ENCODE results near the gene ZSCAN16. TPM values are rescaled to one million over a fixed set of nuclear protein-coding genes. Genes with fewer than 3 reads are reported as not detected.

Gene ZSCAN16
- total RNA-seq, 1 donor from 2014 or later, result 6.8 TPM

DNA sequence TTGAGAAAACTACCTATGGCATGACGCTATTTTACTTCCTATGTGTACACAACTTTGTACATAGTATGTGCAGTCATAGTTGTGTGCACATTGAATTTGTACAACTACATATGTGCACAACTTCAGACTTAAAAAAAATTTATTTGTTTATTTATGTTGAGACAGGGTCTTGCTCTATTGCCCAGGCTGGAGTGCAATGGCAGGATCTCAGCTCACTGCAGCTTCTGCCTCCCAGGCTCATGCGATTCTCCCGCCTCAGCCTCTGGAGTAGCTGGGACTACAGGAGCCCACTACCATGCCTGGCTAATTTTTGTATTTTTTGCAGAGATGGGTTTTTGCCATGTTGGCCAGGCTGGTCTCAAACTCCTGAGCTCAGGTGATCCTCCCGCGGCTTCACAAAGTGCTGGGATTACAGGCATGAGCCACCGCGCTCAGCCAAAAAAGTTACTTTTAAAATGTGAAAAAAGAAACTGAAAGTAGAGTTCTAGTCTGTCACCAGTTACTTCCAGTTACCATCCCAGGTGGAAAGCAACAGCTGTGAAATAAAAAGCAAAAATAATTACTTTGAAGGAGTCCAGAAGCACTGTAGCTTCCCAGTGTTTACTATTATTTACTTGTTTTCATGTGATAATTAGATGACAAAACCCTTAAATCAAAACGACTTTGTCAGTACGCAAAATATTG, 15.6 kb downstream of the ZSCAN16 start:
- Histone ChIP-seq H3K9me3 (no peaks in the 10 kb centered on the region), H3K36me3 (peaks cover 3% of the 10 kb centered on the region), H3K27me3 (ENCODE audit: low read depth) (no peaks in the 10 kb centered on the region), H3K4me3 (peak overlapping the region; percentile 23), H3K4me1 (peaks cover 39% of the 10 kb centered on the region), H3K27ac (no peak overlapping the region)
- no peak for DNase-seq
- no peak for ATAC-seq
- TF ChIP-seq, protein P1, sequence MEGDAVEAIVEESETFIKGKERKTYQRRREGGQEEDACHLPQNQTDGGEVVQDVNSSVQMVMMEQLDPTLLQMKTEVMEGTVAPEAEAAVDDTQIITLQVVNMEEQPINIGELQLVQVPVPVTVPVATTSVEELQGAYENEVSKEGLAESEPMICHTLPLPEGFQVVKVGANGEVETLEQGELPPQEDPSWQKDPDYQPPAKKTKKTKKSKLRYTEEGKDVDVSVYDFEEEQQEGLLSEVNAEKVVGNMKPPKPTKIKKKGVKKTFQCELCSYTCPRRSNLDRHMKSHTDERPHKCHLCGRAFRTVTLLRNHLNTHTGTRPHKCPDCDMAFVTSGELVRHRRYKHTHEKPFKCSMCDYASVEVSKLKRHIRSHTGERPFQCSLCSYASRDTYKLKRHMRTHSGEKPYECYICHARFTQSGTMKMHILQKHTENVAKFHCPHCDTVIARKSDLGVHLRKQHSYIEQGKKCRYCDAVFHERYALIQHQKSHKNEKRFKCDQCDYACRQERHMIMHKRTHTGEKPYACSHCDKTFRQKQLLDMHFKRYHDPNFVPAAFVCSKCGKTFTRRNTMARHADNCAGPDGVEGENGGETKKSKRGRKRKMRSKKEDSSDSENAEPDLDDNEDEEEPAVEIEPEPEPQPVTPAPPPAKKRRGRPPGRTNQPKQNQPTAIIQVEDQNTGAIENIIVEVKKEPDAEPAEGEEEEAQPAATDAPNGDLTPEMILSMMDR (IDR thresholded peaks at IDR 0.05), result no peak
- intact Hi-C loops (cut with DNase I), result no loop called here

DNA sequence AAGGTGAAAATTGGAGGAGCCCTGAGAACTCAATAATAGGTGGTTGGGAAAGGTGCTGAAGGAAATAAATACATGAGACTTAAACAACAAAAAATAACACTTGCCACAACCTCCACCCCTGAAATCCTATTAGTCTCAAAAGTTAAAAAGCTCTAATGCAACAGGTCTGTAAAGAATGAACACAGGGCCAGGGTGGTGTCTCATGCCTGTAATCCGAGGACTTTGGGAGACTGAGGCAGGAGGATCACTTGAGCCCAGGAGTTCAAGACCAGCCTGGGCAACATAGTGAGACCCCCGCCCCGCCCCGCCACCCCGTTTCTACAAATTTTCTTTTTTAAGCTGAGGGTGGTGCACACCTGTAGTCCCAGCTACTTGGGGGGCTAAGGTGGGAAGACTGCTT, 16.2 kb downstream of the ZSCAN16 start:
- peak overlapping the region; percentile 23 for H3K4me3 ChIP-seq
- H3K27ac ChIP-seq, result no peak overlapping the region
- intact Hi-C loops (cut with DNase I), result no loop called here
- peaks cover 9% of the 10 kb centered on the region for H3K36me3 ChIP-seq
- TF ChIP-seq, protein P1 (IDR thresholded peaks at IDR 0.05), result no peak
- no peak for ATAC-seq
- no peak for DNase-seq
- H3K9me3 ChIP-seq, result no peaks in the 10 kb centered on the region
- H3K4me1 ChIP-seq, result peaks cover 33% of the 10 kb centered on the region
- H3K27me3 ChIP-seq (ENCODE audit: low read depth), result no peaks in the 10 kb centered on the region

DNA sequence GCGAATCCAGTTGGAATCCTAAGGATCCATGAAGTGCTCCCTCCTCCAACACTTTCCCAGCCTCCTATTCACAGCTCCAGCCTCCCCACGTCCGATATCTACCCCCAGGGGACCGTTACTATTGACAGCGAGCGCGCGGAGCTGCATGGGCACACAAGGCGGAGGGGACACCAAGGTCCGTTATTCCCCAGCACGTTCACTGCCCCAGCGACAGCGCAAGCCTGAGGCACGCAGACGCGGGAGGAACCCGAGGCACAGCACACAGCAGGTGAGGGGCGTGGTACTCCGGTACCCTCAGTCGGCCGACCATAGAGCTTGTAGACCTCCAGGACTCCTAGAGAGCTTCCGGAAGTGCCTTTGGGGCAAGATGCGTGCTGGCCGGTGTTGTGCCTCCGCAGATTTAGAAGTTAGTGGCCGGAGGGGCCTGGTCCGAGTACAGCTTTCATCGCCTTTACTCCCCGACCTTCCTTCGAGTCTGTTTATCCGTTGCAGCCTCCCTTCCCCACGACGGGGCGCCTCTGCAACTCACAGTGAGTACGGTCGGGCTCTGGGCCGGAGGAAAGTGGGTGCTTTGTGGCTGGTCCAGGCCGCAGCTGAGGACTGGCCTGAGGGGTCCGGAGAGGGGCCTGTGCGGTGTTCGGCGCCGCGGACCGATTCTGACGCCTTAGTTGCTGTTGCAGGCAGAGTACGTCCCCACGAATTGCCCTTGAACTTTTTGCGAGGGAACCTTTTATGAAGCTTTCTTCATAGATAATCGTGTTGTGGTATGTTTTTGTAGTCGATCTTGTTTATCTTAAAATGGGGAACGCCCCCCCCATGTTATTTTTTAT, 17.3 kb downstream of the ZSCAN16 start, which contains the start of gene ZKSCAN8:
Gene ZKSCAN8 (plus strand): TSS at position 384 of the 830 bp plus-strand sequence. CDS start 6,525 bp downstream, outside the sequence.
- Histone ChIP-seq H3K36me3 (peaks cover 18% of the 10 kb centered on the region), H3K27ac (peak within 1 kb of the TSS; percentile 79), H3K4me1 (peaks cover 27% of the 10 kb centered on the region), H3K4me3 (peak within 1 kb of the TSS; percentile 84), H3K9me3 (no peaks in the 10 kb centered on the region), H3K27me3 (ENCODE audit: low read depth) (no peaks in the 10 kb centered on the region)
- intact Hi-C loops (cut with DNase I), result no loop called here
- peak; percentile 94 to 96 for ATAC-seq
- DNase-seq, result peak; percentile 86
- TF ChIP-seq, protein P1 (IDR thresholded peaks at IDR 0.05), result no peak

GRCh38 chr6:28142446-28142845, 18.0 kb downstream of the ZSCAN16 start:
- TF ChIP-seq, protein P1 (IDR thresholded peaks at IDR 0.05), result no peak
- no peak for ATAC-seq
- DNase-seq, result no peak
- intact Hi-C loops (cut with DNase I), result no loop called here
- no peaks in the 10 kb centered on the region for H3K27me3 ChIP-seq (ENCODE audit: low read depth)
- no peak overlapping the region for H3K27ac ChIP-seq
- H3K36me3 ChIP-seq, result peaks cover 20% of the 10 kb centered on the region
- peaks cover 26% of the 10 kb centered on the region for H3K4me1 ChIP-seq
- H3K4me3 ChIP-seq, result peak overlapping the region; percentile 84
- H3K9me3 ChIP-seq, result no peaks in the 10 kb centered on the region

GRCh38 chr6:28145231-28145630, 20.8 kb downstream of the ZSCAN16 start:
- Histone ChIP-seq H3K27me3 (ENCODE audit: low read depth) (no peaks in the 10 kb centered on the region), H3K36me3 (peaks cover 48% of the 10 kb centered on the region), H3K4me1 (peaks cover 18% of the 10 kb centered on the region), H3K4me3 (no peak overlapping the region), H3K27ac (no peak overlapping the region), H3K9me3 (no peaks in the 10 kb centered on the region)
- no peak for DNase-seq
- TF ChIP-seq, protein P1 (IDR thresholded peaks at IDR 0.05), result no peak
- intact Hi-C loops (cut with DNase I), result no loop called here
- no peak for ATAC-seq
